SK-N-SH treated with all-trans-retinoic acid at 6 μM for 48 hours (cell line): ENCODE data around the gene TAGLN2.

Experiments used
- ARNTL ChIP-seq: fragments of 450-650 bp; formaldehyde crosslinking; IDR thresholded peaks from 2 replicates; pipeline ENCODE4 v1.5.0; 2020; ENCODE audit warnings: low read depth, mild to moderate bottlenecking, moderate library complexity, borderline replicate concordance
- CREB5 ChIP-seq: fragments of 250-450 bp; sonication (Bioruptor Pico); IDR thresholded peaks from 2 replicates; pipeline ENCODE4 v1.5.1; 2020; ENCODE audit warnings: low read depth, mild to moderate bottlenecking, moderate library complexity
- CSDC2 ChIP-seq: fragments of 250-450 bp; sonication (Bioruptor Pico); IDR thresholded peaks from 2 replicates; pipeline ENCODE4 v1.5.0; 2020; ENCODE audit warnings: mild to moderate bottlenecking, moderate library complexity
- ISL1 ChIP-seq: fragments of 250-450 bp; sonication (Bioruptor Pico); IDR thresholded peaks from 2 replicates; pipeline ENCODE4 v2.1.2; 2022; ENCODE audit warnings: mild to moderate bottlenecking, moderate library complexity
- OSR1 ChIP-seq: fragments of 250-450 bp; sonication (Bioruptor Pico); IDR thresholded peaks from 2 replicates; pipeline ENCODE4 v1.8.0; 2022; ENCODE audit warnings: moderate library complexity, mild to moderate bottlenecking, inconsistent platforms
- PPARA ChIP-seq: fragments of 250-450 bp; sonication (Bioruptor Pico); IDR thresholded peaks from 2 replicates; pipeline ENCODE4 v1.5.0; 2020; ENCODE audit warnings: mild to moderate bottlenecking, borderline replicate concordance
- SNAI2 ChIP-seq: fragments of 250-450 bp; sonication (Bioruptor Pico); IDR thresholded peaks from 2 replicates; pipeline ENCODE4 v1.5.0; 2020; ENCODE audit warnings: mild to moderate bottlenecking, moderate library complexity
- TOX ChIP-seq: fragments of 250-450 bp; sonication (Bioruptor Pico); IDR thresholded peaks from 2 replicates; pipeline ENCODE4 v1.8.0; 2021; ENCODE audit warnings: mild to moderate bottlenecking, moderate library complexity, borderline replicate concordance
- ZC3H10 ChIP-seq: fragments of 250-450 bp; sonication (Bioruptor Pico); IDR thresholded peaks from 2 replicates; pipeline ENCODE4 v1.5.1; 2021; ENCODE audit warnings: mild to moderate bottlenecking, moderate library complexity
- ZFP3 ChIP-seq: fragments of 250-450 bp; sonication (Bioruptor Pico); IDR thresholded peaks from 2 replicates; pipeline ENCODE4 v1.5.0; 2020; ENCODE audit warnings: mild to moderate bottlenecking, moderate library complexity
- ZFP30 ChIP-seq: fragments of 450-650 bp; formaldehyde crosslinking; IDR thresholded peaks from 2 replicates; pipeline ENCODE4 v1.5.0; 2022; ENCODE audit warnings: mild to moderate bottlenecking, moderate library complexity
- ZNF565 ChIP-seq: fragments of 450-650 bp; formaldehyde crosslinking; conservative IDR thresholded peaks from 2 replicates; pipeline ENCODE4 v1.5.0; 2020; ENCODE audit warnings: low read depth, mild to moderate bottlenecking, moderate library complexity
- ZNF70 ChIP-seq: fragments of 450-650 bp; formaldehyde crosslinking; IDR thresholded peaks from 2 replicates; pipeline ENCODE4 v1.5.0; 2020; ENCODE audit warnings: mild to moderate bottlenecking, moderate library complexity
- TF ChIP-seq, protein P1 (sequence below): fragments of 250-450 bp; sonication (Bioruptor Pico); IDR thresholded peaks from 2 replicates; pipeline ENCODE4 v1.8.0; 2020; ENCODE audit warnings: mild to moderate bottlenecking, moderate library complexity, borderline replicate concordance

DNA sequence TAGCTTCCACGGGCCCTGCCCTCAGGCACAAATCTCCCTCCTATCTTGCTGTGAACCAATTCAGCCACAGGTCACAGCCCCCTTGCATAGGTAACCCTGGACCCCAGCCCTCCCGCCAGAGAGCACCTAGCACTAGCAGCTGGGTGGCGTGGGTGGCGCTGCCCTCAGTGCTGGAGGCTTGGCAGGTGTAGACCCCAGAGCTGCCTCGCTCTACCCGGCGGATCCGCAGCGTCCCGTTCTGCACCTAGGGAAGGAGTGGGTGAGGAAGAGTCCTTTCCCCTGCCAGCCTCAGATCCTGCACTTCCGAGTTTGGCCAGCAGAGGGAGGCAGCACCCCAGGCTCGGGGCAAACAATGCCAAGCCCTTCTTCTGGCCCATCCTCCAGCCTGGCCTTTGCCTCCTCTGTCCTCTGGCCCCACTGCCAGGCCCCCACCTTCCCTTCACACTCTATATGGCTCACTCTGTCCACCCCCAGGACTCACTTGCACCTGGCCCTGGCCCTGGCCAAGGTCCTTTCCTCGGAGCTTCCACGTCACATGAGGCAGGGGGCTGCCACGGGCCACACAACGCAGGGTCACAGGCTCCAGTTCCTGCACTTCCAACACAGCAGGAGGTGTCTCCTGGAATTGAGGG is 11.1 kb upstream of the TAGLN2 start:
- TF ChIP-seq ZFP3 (CRISPR knock-in tag) (no peak), ARNTL (no peak), CSDC2 (CRISPR knock-in tag) (no peak), ZFP30 (no peak), SNAI2 (CRISPR knock-in tag) (no peak), ISL1 (no peak), ZC3H10 (no peak), OSR1 (CRISPR knock-in tag) (no peak), PPARA (no peak), ZNF565 (CRISPR knock-in tag) (no peak), TOX (CRISPR knock-in tag) (no peak), ZNF70 (no peak), CREB5 (no peak)
- TF ChIP-seq, protein P1, sequence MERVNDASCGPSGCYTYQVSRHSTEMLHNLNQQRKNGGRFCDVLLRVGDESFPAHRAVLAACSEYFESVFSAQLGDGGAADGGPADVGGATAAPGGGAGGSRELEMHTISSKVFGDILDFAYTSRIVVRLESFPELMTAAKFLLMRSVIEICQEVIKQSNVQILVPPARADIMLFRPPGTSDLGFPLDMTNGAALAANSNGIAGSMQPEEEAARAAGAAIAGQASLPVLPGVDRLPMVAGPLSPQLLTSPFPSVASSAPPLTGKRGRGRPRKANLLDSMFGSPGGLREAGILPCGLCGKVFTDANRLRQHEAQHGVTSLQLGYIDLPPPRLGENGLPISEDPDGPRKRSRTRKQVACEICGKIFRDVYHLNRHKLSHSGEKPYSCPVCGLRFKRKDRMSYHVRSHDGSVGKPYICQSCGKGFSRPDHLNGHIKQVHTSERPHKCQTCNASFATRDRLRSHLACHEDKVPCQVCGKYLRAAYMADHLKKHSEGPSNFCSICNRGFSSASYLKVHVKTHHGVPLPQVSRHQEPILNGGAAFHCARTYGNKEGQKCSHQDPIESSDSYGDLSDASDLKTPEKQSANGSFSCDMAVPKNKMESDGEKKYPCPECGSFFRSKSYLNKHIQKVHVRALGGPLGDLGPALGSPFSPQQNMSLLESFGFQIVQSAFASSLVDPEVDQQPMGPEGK (CRISPR knock-in tag), result no peak
